Motor neuron (in vitro differentiated cells): Measurements from ENCODE around the gene TIAL1. TPM values are rescaled to one million over a fixed set of nuclear protein-coding genes. Genes with fewer than 3 reads are reported as not detected.
A peak's percentile ranks its signal among the peaks of the same experiment; 100 is the strongest.
"Not testable (repeated sequence)": the region's sequence is repeated elsewhere in the genome, so short reads cannot be mapped to it uniquely, and the experiment has no call there.

Source experiments
- ATAC-seq, 8 experiments: fragments of 200-7000 bp; cut with Tn5 transposase; replicated peaks in 6 of 8; 2 replicates each; pipeline ENCODE4 v1.8.0; 2021; ENCODE audit warnings: mild to moderate bottlenecking in 8 of 8, moderate library complexity in 8 of 8
- H3K27ac ChIP-seq, 2 donors: fragments of 250-450 bp; sonication (Bioruptor Pico); 2 replicates each; pipeline ENCODE4 v1.9.0; 2021; ENCODE audit warnings: antibody characterized with exemption in 2 of 2, mild to moderate bottlenecking in 2 of 2, moderate library complexity in 1 of 2
- H3K4me1 ChIP-seq, 2 donors: fragments of 250-450 bp; sonication (Bioruptor Pico); replicated peaks in 1 of 2; 2 replicates each; pipeline ENCODE4 v1.6.1; 2021; ENCODE audit warnings: antibody characterized with exemption in 2 of 2, mild to moderate bottlenecking in 2 of 2, moderate library complexity in 1 of 2
- H3K4me3 ChIP-seq, 5 donors: fragments of 250-450 bp; sonication (Bioruptor Pico); 2 replicates each; pipeline ENCODE4 v1.9.0; 2021; ENCODE audit warnings: antibody characterized with exemption in 5 of 5, mild to moderate bottlenecking in 5 of 5, moderate library complexity in 4 of 5
- WGBS, 10 experiments: fragments of 450-650 bp; shearing (Covaris generic); methylation state at CpG; one replicate each; pipeline ENCODE4 v1.0.0; 2022; 5-methylcytosine and 5-hydroxymethylcytosine counted together
- in situ Hi-C, 9 experiments: fragments of 400-800 bp; cut with MboI; loops; one replicate each; pipeline ENCODE4 v1.15.0; 2021; ENCODE audit warnings: low sequenced_read_pairs in 9 of 9, low pct_unique_long_range_greater_than_20kb in 2 of 9; ENCODE audit not compliant: unreplicated experiment in 9 of 9
- total RNA-seq, 8 experiments: library from RNA; unstranded; fragments of 300-600 nt; gene quantifications; 2 replicates each; pipeline versions ENCODE4 v1.2.3 to v1.2.4, GENCODE V29; 2022

Gene TIAL1
- total RNA-seq, 8 experiments from 2014 or later, result 26.3 to 119 (median 44.0) TPM

DNA sequence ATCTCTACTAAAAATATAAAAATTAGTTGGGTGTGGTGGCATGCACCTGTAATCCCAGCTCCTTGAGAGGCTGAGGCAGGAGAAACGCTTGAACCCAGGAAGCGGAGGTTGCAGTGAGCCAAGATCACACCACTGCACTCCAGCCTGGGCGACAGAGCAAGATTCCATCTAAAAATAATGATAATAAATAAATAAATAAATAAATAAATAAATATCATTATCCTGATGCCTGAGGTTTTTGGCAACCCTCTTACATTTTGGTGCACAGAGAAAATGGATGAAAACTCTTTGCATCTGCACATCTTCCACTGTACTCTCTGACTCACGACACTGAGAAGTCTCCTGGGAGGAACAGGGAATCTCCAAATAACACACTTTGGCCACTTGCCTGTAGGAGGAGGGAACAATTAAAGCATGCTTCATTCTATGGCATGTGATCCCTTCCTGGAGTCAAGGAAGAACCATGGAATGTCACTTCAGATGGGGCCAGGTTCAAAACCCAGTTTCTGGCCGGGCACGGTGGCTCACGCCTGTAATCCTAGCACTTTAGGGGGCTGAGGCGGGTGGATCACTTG is 68.0 kb downstream of the TIAL1 start:
- H3K27ac ChIP-seq, H3K4me1 ChIP-seq, H3K4me3 ChIP-seq, in situ Hi-C loops: not testable (repeated sequence)
- ATAC-seq, result peak in 2 of 8 experiments; percentile 46 to 85
- WGBS, 10 experiments, result 73 to 100% (median 88%) methylated on average over 1 to 5 of the region's 8 CpGs; no CpG with 5 or more reads in 4 of the 10 experiments

DNA sequence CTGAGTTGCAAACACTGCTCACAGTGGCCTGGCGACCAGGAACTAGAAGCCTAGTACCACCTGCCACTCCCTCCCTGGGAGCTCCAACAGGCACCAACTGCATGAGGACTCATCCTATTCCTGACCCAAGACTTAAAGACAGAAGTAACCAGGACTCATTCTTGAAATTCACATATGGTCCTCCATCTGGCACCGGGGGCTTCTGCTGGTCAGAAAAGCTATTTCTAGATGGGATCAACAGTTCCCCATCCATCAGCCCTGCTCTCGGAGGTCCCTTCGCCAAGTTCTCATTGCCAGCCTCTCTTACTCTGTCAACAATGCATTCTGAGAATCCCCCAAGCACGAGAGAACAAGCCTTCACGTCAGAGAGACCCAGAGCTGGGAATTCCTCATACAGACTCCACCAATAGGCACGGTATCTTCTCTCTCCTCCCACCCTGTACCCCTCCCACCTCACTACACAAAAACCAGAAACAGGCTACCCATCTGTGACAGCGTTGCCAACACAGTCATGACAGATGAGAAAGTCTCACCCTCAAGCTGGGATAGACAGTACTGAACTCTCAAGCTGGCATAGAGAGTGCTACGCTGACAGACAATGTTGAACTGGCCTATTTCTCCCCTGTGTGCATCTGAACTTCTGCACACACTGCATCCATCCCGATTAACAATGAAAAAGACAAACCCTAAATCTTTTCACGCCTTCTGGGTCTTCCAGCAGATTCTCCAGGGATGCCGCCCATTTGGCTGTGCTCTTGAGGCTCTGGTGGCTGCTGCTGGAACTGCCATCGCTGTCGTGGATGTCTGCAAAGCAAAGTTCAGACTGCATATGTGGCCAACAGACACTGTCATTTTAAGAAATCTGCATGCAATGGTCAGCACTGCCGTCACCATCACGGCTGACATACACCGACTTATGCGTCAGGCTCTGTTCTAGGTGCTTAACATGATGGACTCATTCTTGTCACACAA is 69.9 kb downstream of the TIAL1 start:
- in situ Hi-C loops, result no loop called here
- WGBS, 10 experiments, result 28 to 82% (median 58%) methylated on average over 1 to 14 of the region's 18 CpGs; no CpG with 5 or more reads in 2 of the 10 experiments
- ATAC-seq, result peak in 4 of 8 experiments; percentile 26 to 49 (median 47)

DNA sequence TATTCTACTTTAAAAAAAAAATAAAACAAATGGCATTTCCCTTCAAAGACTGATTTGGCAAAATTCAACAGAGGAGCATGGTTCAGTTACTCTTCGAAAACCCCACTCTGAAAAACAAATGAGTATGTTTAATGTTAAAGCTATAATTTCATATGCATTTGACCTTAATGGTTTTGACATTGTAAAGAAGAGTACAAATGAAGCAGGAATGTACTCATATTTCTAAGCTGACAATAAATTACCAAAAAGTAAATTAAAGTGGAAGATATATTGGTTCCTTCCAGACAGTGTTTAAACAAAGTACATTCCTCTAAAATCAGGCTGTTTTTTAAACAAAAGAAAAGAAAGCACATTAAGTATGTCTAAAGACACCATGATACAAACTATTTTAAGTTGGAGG is 70.6 kb downstream of the TIAL1 start:
- Histone ChIP-seq H3K4me1 (no peaks in the 10 kb centered on the region), H3K4me3 (no peak overlapping the region), H3K27ac (no peak overlapping the region)
- no peak for ATAC-seq
- WGBS, 10 experiments, result 86 to 100% (median 91%) methylated on average over 1 of the region's 1 CpG; no CpG with 5 or more reads in 1 of the 10 experiments
- in situ Hi-C loops, result no loop called here

More for the DNA sequence above, 69.9 kb downstream of the TIAL1 start:
- Histone ChIP-seq H3K4me1 (no peaks in the 10 kb centered on the region), H3K4me3 (no peak overlapping the region), H3K27ac (no peak overlapping the region)

DNA sequence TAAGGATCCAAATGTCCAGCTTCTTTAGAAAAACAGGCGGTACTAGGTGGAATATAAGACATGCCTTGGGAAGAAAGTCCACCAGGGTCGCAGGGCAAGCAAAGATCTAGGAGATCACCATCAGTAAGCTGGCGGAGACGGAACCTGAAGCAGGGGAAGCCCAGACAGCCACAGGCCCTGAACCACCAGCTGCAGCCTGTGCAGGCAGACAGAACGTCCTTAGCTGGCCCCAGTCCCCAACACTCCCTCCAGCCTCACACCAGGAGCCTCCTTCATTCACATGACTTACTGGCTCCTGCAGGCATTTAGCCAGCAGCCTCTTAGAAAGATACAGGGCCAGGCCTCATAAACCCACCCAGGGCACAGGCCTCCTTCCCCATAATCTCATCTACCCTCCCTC is 71.6 kb downstream of the TIAL1 start:
- Histone ChIP-seq H3K4me3 (no peak overlapping the region), H3K27ac (no peak overlapping the region), H3K4me1 (no peaks in the 10 kb centered on the region)
- ATAC-seq, result no peak
- in situ Hi-C loops, result no loop called here
- WGBS, 10 experiments, result 93 to 100% (median 100%) methylated on average over 1 to 5 of the region's 5 CpGs; no CpG with 5 or more reads in 2 of the 10 experiments

DNA sequence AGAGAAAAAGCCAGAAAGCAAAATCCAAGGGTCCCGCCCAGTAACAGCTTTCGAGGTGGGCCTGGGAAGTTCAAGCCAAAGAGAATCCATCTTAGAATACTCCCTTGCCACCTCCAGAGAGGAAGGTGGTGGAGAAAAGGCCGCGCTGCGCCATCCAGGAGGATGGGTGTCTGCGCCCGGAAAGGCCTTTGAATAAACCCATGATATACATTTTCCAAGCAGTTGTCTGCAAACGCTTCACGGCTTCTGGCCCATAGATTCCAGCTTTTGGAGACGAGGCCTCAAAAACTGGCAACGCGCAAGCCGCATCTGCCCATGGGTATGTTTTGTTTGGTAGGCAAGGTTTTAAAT is 72.1 kb downstream of the TIAL1 start:
- WGBS, 10 experiments, result 75 to 100% (median 93%) methylated on average over 4 to 12 of the region's 13 CpGs; no CpG with 5 or more reads in 3 of the 10 experiments
- Histone ChIP-seq H3K4me3 (no peak overlapping the region), H3K4me1 (no peaks in the 10 kb centered on the region), H3K27ac (no peak overlapping the region)
- ATAC-seq, result no peak
- in situ Hi-C loops, result no loop called here

DNA sequence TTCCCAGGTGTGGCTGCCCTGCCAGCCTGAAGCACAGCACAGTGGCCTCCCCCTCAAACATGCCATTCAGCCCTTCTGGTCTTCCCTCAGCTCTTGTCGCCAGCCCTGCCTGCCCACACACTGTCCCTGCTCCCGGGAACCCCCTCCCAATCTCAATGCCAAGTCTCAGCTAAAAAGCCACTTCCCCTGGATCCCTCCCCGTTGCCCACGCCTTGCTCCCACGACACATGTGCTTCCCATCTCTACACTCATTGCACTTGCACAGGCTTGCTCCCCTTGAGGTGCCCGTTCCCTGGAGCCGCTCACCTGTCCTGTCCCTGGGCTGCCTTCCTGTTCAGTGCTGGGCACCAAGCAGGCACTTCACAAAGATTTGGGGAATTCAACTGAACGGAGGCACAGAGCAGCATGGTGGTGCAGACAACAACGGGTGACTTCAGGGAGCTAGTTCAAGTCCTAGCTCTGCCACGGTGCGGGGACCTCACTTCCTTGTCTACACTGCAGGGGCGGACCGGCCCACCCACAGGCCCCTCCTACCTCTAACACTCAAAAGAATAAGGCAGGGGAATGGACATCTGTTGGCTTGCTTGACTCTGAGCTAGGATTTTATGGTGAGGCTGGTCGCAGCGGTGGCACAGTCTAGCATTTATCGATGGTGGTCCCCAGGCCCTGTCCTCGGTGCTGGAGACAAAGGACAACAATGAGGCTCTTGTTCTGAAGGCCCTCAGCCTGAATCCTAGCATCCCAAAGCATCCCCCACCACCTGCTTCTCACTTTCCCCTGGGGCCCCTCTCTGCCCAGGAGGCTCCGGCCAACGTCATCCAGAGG is 72.7 kb downstream of the TIAL1 start:
- no peak for ATAC-seq
- H3K4me3 ChIP-seq, result no peak overlapping the region
- no peak overlapping the region for H3K27ac ChIP-seq
- no peaks in the 10 kb centered on the region for H3K4me1 ChIP-seq
- in situ Hi-C loops, result no loop called here
- WGBS, 10 experiments, result 87 to 100% (median 95%) methylated on average over 5 to 11 of the region's 19 CpGs; no CpG with 5 or more reads in 6 of the 10 experiments

Other genes with a start within 250 kb of the TIAL1 start
- gene RGS10, start 54.2 kb downstream of the TIAL1 start, total RNA-seq, result 10 to 100 TPM in 2 of 8 experiments, 1 to 10 TPM in 4, under 1 TPM in 2; 0.38 to 16.2 (median 5.4) TPM
- gene BAG3, start 54.4 kb upstream of the TIAL1 start, total RNA-seq, result 10 to 100 TPM in 5 of 8 experiments, 1 to 10 TPM in 3; 3.2 to 30.3 (median 17.4) TPM
- 100 to 1,000 TPM in 3 of 8 experiments, 10 to 100 TPM in 2, 1 to 10 TPM in 3; 5.1 to 119 (median 59.5) TPM for gene INPP5F, start 129.1 kb upstream of the TIAL1 start, total RNA-seq